ENCODE measurements around the gene CRADD. TPM values are rescaled to one million over a fixed set of nuclear protein-coding genes. Genes with fewer than 3 reads are reported as not detected.

The CRADD gene
- total RNA-seq, 1 donor from 2014 or later: 41.2 TPM

DNA sequence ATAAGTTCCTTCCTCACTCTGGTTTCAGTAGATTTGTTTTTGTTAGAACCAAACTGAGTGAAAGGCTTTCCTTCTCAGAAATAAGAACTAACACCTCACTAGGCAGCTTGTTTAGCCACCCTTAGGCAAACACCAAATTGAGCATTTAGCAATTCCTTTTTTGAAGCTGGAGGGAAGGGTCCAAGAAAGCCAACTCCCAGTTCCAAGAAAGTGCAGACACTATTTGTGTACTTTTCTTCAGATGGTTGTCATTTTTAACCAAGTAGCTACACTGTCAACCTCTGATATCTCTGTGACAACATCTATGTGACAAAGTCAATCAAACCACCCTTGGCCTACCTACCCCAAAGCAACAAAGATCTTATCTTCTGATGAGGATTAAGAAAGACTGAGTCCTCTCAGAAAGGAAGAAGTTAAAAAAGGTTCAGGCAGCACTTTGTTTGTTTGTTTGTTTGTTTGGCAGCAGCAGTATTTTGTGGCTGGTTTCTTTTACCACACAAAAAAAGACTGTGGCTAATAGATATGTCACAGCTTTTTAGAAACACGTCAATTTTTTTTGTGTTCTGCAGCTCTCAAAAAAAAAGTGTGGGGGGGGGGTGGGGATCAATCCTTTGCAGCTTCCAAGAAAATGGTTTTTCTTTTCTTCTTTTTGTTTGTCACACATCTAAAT, 203.8 kb downstream of the CRADD start:
- no peak overlapping the region for H3K9ac ChIP-seq
- H3K9me3 ChIP-seq (ENCODE audit: low read depth): no peaks in the 10 kb centered on the region
- H3K27me3 ChIP-seq: no peaks in the 10 kb centered on the region
- no peak overlapping the region for H2AFZ ChIP-seq (replicated peaks)
- Mint-ChIP-seq H3K36me3 (no peaks in the 10 kb centered on the region), H3K9me3 (peaks cover 9% of the 10 kb centered on the region), H3K4me1 (no peaks in the 10 kb centered on the region), H3K27ac (no peak overlapping the region), H3K27me3 (ENCODE audit: insufficient read depth, low read depth) (peaks cover 2% of the 10 kb centered on the region), H3K4me3 (no peak overlapping the region)
- H3K36me3 ChIP-seq: no peaks in the 10 kb centered on the region
- no peak for DNase-seq (ENCODE audit: low spot score)
- H3K4me2 ChIP-seq: no peak overlapping the region
- H3F3A ChIP-seq (ENCODE audit: low read depth): no peaks in the 10 kb centered on the region
- H3K27ac ChIP-seq: no peak overlapping the region
- no peaks in the 10 kb centered on the region for H3K4me1 ChIP-seq
- H3K4me3 ChIP-seq: no peak overlapping the region
- TF ChIP-seq EZH2phosphoT487 (IDR thresholded peaks at IDR 0.05) (no peak), EZH2 (IDR thresholded peaks at IDR 0.05) (no peak)
- TF ChIP-seq, protein P1, sequence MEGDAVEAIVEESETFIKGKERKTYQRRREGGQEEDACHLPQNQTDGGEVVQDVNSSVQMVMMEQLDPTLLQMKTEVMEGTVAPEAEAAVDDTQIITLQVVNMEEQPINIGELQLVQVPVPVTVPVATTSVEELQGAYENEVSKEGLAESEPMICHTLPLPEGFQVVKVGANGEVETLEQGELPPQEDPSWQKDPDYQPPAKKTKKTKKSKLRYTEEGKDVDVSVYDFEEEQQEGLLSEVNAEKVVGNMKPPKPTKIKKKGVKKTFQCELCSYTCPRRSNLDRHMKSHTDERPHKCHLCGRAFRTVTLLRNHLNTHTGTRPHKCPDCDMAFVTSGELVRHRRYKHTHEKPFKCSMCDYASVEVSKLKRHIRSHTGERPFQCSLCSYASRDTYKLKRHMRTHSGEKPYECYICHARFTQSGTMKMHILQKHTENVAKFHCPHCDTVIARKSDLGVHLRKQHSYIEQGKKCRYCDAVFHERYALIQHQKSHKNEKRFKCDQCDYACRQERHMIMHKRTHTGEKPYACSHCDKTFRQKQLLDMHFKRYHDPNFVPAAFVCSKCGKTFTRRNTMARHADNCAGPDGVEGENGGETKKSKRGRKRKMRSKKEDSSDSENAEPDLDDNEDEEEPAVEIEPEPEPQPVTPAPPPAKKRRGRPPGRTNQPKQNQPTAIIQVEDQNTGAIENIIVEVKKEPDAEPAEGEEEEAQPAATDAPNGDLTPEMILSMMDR (IDR thresholded peaks at IDR 0.05): no peak
- H4K20me1 ChIP-seq (ENCODE audit: low read depth): no peaks in the 10 kb centered on the region
- no peaks in the 10 kb centered on the region for H3K79me2 ChIP-seq (ENCODE audit: low read depth)

DNA sequence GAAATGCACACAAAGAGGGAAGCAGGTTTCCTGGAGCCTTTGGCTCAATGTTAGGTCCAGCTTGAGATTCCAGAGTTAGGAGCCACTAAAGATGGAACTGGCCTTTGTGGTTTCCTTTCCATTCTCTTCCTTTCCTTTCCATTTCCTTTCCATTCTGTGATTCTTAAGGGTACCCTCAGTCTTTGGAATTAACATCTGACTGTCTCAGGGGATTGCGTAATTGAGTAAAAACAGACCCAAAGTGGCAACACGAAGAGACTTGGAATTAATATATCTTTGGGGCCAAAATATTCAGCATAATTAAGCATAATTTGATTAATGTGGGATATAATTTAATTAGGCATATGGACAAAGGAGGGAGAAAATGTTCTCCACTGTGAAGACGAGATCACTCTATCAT, 205.6 kb downstream of the CRADD start:
- H3K36me3 Mint-ChIP-seq: no peaks in the 10 kb centered on the region
- no peak overlapping the region for H3K27ac Mint-ChIP-seq
- Histone ChIP-seq H3K36me3 (no peaks in the 10 kb centered on the region), H3K27me3 (no peaks in the 10 kb centered on the region), H3K79me2 (ENCODE audit: low read depth) (no peaks in the 10 kb centered on the region), H2AFZ (replicated peaks) (no peak overlapping the region), H3F3A (ENCODE audit: low read depth) (no peaks in the 10 kb centered on the region), H4K20me1 (ENCODE audit: low read depth) (no peaks in the 10 kb centered on the region), H3K4me2 (no peak overlapping the region), H3K9me3 (ENCODE audit: low read depth) (no peaks in the 10 kb centered on the region), H3K27ac (no peak overlapping the region), H3K4me1 (no peaks in the 10 kb centered on the region), H3K4me3 (no peak overlapping the region), H3K9ac (no peak overlapping the region)
- H3K9me3 Mint-ChIP-seq: no peaks in the 10 kb centered on the region
- no peak for DNase-seq (ENCODE audit: low spot score)
- TF ChIP-seq, protein P1 (IDR thresholded peaks at IDR 0.05): no peak
- no peak for TF ChIP-seq EZH2 (IDR thresholded peaks at IDR 0.05)
- no peak for TF ChIP-seq EZH2phosphoT487 (IDR thresholded peaks at IDR 0.05)
- H3K27me3 Mint-ChIP-seq (ENCODE audit: insufficient read depth, low read depth): peaks cover 4% of the 10 kb centered on the region
- no peak overlapping the region for H3K4me3 Mint-ChIP-seq
- H3K4me1 Mint-ChIP-seq: no peaks in the 10 kb centered on the region

DNA sequence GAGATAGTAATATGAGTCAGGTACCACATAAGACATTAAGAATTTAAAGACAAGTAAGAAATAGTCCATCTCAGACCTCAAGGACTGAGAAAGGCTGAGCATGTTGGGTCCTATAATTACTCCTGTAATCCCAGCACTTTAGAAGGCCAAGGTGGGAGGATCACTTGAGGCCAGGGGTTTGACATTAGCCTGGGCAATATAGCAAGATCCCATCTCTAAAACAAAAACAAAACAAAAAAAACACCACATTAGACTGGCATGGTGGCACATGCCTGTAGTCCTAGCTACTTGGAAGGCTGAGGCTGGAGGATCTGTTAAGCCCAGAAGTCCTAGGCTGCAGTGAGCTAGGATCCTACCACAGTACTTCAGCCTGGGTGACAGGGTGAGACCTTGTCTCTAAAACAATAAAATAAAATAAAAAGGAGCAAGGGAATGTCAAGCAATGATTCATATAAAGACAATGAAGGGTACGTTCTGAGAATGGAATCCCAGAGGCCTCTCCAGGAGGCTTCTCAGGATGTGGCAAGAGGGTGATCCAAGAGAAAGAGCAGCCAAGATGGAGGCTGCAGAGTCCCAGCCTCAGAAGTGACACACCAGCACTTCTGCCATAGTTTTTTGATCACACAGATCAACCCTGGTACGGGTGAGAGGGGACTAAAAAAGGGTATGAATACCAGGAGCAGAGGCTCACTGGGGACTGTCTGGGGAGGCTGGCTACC, 206.4 kb downstream of the CRADD start:
- H3K4me3 ChIP-seq: no peak overlapping the region
- H3F3A ChIP-seq (ENCODE audit: low read depth): no peaks in the 10 kb centered on the region
- no peak overlapping the region for H2AFZ ChIP-seq (replicated peaks)
- H3K27ac ChIP-seq: no peak overlapping the region
- H3K4me1 Mint-ChIP-seq: no peaks in the 10 kb centered on the region
- no peak for DNase-seq (ENCODE audit: low spot score)
- no peaks in the 10 kb centered on the region for H3K4me1 ChIP-seq
- H3K4me2 ChIP-seq: no peak overlapping the region
- no peaks in the 10 kb centered on the region for H3K36me3 ChIP-seq
- TF ChIP-seq, protein P1 (IDR thresholded peaks at IDR 0.05): no peak
- TF ChIP-seq EZH2phosphoT487 (IDR thresholded peaks at IDR 0.05): no peak
- no peak for TF ChIP-seq EZH2 (IDR thresholded peaks at IDR 0.05)
- peaks cover 6% of the 10 kb centered on the region for H3K27me3 Mint-ChIP-seq (ENCODE audit: insufficient read depth, low read depth)
- no peaks in the 10 kb centered on the region for H3K9me3 Mint-ChIP-seq
- H3K9ac ChIP-seq: no peak overlapping the region
- no peak overlapping the region for H3K27ac Mint-ChIP-seq
- no peaks in the 10 kb centered on the region for H3K9me3 ChIP-seq (ENCODE audit: low read depth)
- H3K27me3 ChIP-seq: no peaks in the 10 kb centered on the region
- no peak overlapping the region for H3K4me3 Mint-ChIP-seq
- H3K36me3 Mint-ChIP-seq: no peaks in the 10 kb centered on the region
- H3K79me2 ChIP-seq (ENCODE audit: low read depth): no peaks in the 10 kb centered on the region
- H4K20me1 ChIP-seq (ENCODE audit: low read depth): no peaks in the 10 kb centered on the region
